ENCODE results near the gene TSEN54. TPM values are rescaled to one million over a fixed set of nuclear protein-coding genes. Genes with fewer than 3 reads are reported as not detected.

TSEN54 gene
- total RNA-seq, 3 donors from 2014 or later, result 26.3 to 38.0 (median 28.7) TPM

DNA sequence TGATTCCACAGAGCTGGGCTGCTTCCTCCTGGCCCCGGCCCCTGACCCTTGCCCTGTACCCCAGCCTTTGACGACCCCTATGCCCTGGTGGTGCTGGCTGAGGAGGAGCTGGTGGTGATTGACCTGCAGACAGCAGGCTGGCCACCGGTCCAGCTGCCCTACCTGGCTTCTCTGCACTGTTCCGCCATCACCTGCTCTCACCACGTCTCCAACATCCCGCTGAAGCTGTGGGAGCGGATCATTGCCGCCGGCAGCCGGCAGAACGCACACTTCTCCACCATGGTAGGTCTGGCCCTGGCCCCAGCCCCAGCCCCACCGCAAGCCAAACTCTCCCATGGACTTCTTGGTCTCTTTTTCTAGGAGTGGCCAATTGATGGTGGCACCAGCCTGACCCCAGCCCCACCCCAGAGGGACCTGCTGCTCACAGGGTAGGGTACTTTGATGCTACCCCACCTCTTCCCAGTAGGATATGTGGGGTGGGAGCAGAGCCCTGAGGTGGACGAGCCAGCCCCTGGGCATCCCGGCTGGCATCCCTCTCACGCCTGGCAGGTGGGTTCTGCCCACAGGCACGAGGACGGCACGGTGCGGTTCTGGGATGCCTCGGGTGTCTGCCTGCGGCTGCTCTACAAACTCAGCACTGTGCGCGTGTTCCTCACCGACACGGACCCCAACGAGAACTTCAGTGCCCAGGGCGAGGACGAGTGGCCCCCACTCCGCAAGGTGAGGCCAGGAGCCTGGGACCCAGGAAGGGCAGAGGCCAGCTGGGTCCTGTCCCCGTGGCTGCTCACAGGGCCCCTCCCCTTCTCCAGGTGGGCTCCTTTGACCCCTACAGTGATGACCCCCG, 52.3 kb downstream of the TSEN54 start:
- no peak for TF ChIP-seq CTCF (IDR thresholded peaks at IDR 0.05)
- no peaks in the 10 kb centered on the region for H3K9me3 ChIP-seq
- intact Hi-C loops (cut with DNase I, micrococcal nuclease), result no loop called here
- H3K4me1 ChIP-seq (ENCODE audit: low read depth), result no peaks in the 10 kb centered on the region
- no peak for DNase-seq
- no peak for ATAC-seq
- peaks cover 15% of the 10 kb centered on the region for H3K36me3 ChIP-seq (ENCODE audit: low read depth)
- no peak overlapping the region for H3K4me3 ChIP-seq

- peaks cover 7% of the 10 kb centered on the region for H3K4me1 ChIP-seq (ENCODE audit: low read depth)
- ATAC-seq, result no peak
- TF ChIP-seq CTCF (IDR thresholded peaks at IDR 0.05), result no peak
- intact Hi-C loops (cut with DNase I, micrococcal nuclease), result no loop called here
- no peak for DNase-seq
- no peaks in the 10 kb centered on the region for H3K9me3 ChIP-seq
- H3K36me3 ChIP-seq (ENCODE audit: low read depth), result peaks cover 3% of the 10 kb centered on the region
- no peak overlapping the region for H3K4me3 ChIP-seq
These were observed 53.8 kb downstream of the TSEN54 start for GRCh38 chr17:75570034-75570676.

DNA sequence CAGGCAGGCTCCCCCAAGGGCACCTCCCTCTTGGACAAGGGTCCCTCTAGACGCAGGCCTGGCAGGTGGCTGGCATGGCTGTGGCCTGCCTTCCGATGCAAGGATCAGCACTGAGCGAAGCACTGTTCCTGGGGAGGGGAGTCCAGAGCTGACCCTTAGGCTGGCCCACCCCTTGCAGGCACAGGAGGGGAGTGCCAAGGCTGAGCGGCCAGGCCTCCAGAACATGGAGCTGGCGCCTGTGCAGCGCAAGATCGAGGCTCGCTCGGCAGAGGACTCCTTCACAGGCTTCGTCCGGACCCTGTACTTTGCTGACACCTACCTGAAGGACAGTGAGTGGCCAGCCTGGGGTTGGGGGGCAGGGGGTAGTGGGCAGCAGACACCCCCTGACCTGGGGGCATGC, 54.4 kb downstream of the TSEN54 start:
- intact Hi-C loops (cut with DNase I, micrococcal nuclease), result no loop called here
- ATAC-seq (no peak), DNase-seq (no peak)
- Histone ChIP-seq H3K4me1 (ENCODE audit: low read depth) (peaks cover 7% of the 10 kb centered on the region), H3K36me3 (ENCODE audit: low read depth) (peaks cover 3% of the 10 kb centered on the region), H3K4me3 (no peak overlapping the region), H3K9me3 (no peaks in the 10 kb centered on the region)
- no peak for TF ChIP-seq CTCF (IDR thresholded peaks at IDR 0.05)

GRCh38 chr17:75571197-75571884, 55.0 kb downstream of the TSEN54 start:
- DNase-seq (no peak), ATAC-seq (peak; percentile 48)
- Histone ChIP-seq H3K4me3 (no peak overlapping the region), H3K4me1 (ENCODE audit: low read depth) (peaks cover 11% of the 10 kb centered on the region), H3K9me3 (no peaks in the 10 kb centered on the region), H3K36me3 (ENCODE audit: low read depth) (peaks cover 3% of the 10 kb centered on the region)
- intact Hi-C loops (cut with DNase I, micrococcal nuclease), result no loop called here
- TF ChIP-seq CTCF (IDR thresholded peaks at IDR 0.05), result no peak

GRCh38 chr17:75571885-75572215, 55.5 kb downstream of the TSEN54 start:
- intact Hi-C loops (cut with DNase I, micrococcal nuclease), result no loop called here
- Histone ChIP-seq H3K36me3 (ENCODE audit: low read depth) (peaks cover 3% of the 10 kb centered on the region), H3K4me1 (ENCODE audit: low read depth) (peaks cover 13% of the 10 kb centered on the region), H3K4me3 (no peak overlapping the region), H3K9me3 (no peaks in the 10 kb centered on the region)
- ATAC-seq (no peak), DNase-seq (no peak)
- TF ChIP-seq CTCF (IDR thresholded peaks at IDR 0.05), result no peak

Data from mucosa of descending colon (tissue), 3 donors.